Measurements from ENCODE around the gene FRMD5. TPM values are rescaled to one million over a fixed set of nuclear protein-coding genes. Genes with fewer than 3 reads are reported as not detected.

Gene FRMD5
- total RNA-seq, 4 donors from 2014 or later: 2.9 to 5.4 (median 3.8) TPM

GRCh38 chr15:44222478-44222877, 27.4 kb upstream of the FRMD5 start:
- no peak for DNase-seq (ENCODE audit: low spot score in 2 of 2)
- TF ChIP-seq POLR2A (IDR thresholded peaks at IDR 0.05): no peak
- no peak for TF ChIP-seq EP300 (IDR thresholded peaks at IDR 0.05)
- TF ChIP-seq, protein P1, sequence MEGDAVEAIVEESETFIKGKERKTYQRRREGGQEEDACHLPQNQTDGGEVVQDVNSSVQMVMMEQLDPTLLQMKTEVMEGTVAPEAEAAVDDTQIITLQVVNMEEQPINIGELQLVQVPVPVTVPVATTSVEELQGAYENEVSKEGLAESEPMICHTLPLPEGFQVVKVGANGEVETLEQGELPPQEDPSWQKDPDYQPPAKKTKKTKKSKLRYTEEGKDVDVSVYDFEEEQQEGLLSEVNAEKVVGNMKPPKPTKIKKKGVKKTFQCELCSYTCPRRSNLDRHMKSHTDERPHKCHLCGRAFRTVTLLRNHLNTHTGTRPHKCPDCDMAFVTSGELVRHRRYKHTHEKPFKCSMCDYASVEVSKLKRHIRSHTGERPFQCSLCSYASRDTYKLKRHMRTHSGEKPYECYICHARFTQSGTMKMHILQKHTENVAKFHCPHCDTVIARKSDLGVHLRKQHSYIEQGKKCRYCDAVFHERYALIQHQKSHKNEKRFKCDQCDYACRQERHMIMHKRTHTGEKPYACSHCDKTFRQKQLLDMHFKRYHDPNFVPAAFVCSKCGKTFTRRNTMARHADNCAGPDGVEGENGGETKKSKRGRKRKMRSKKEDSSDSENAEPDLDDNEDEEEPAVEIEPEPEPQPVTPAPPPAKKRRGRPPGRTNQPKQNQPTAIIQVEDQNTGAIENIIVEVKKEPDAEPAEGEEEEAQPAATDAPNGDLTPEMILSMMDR (IDR thresholded peaks at IDR 0.05): no peak
- Histone ChIP-seq H3K27me3 (no peaks in the 10 kb centered on the region), H3K4me3 (no peak overlapping the region), H3K9me3 (peaks cover 0 to 7% (median 0%) of the 10 kb centered on the region in 4 donors), H3K4me1 (peaks cover 0 to 4% (median 0%) of the 10 kb centered on the region in 4 donors), H3K27ac (no peak overlapping the region), H3K36me3 (no peaks in the 10 kb centered on the region)
- 10 to 31% methylated on average over 1 of the region's 1 CpG for WGBS, 2 donors

DNA sequence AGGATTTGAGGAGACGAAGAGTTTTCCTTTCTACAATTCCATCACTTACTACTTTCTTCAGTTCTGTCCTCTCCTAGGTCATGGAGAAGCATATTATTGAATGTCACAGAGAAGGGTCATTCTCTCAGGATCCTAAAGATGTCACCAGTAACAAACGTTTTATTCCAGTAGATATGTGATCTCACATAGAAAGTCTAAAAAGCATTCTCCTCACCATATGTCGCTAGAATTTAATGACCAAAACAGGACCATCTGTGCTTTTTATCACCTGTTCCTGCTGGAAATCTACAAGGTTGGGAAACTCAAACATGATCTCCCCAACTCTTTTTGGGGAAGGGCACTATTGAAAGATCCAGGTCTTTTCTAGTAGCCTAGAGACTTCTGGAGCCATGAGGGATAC, 24.0 kb upstream of the FRMD5 start:
- Histone ChIP-seq H3K9me3 (no peaks in the 10 kb centered on the region), H3K4me1 (peaks cover 0 to 4% (median 2%) of the 10 kb centered on the region in 4 donors), H3K4me3 (no peak overlapping the region), H3K36me3 (no peaks in the 10 kb centered on the region), H3K27me3 (no peaks in the 10 kb centered on the region), H3K27ac (no peak overlapping the region)
- DNase-seq (ENCODE audit: low spot score in 2 of 2): no peak
- TF ChIP-seq EP300 (IDR thresholded peaks at IDR 0.05) (no peak), POLR2A (IDR thresholded peaks at IDR 0.05) (no peak)
- TF ChIP-seq, protein P1 (IDR thresholded peaks at IDR 0.05): no peak
- WGBS, 2 donors: 68 to 73% methylated on average over 3 of the region's 3 CpGs

GRCh38 chr15:44216958-44217357, 21.9 kb upstream of the FRMD5 start:
- no peaks in the 10 kb centered on the region for H3K27me3 ChIP-seq
- WGBS, 2 donors: 85 to 91% methylated on average over 1 of the region's 1 CpG
- H3K9me3 ChIP-seq: no peaks in the 10 kb centered on the region
- H3K4me1 ChIP-seq: peaks cover 0 to 4% (median 2%) of the 10 kb centered on the region in 4 donors
- no peak for TF ChIP-seq POLR2A (IDR thresholded peaks at IDR 0.05)
- TF ChIP-seq, protein P1 (IDR thresholded peaks at IDR 0.05): no peak
- no peak overlapping the region for H3K4me3 ChIP-seq
- no peak for DNase-seq (ENCODE audit: low spot score in 2 of 2)
- no peaks in the 10 kb centered on the region for H3K36me3 ChIP-seq
- H3K27ac ChIP-seq: no peak overlapping the region

DNA sequence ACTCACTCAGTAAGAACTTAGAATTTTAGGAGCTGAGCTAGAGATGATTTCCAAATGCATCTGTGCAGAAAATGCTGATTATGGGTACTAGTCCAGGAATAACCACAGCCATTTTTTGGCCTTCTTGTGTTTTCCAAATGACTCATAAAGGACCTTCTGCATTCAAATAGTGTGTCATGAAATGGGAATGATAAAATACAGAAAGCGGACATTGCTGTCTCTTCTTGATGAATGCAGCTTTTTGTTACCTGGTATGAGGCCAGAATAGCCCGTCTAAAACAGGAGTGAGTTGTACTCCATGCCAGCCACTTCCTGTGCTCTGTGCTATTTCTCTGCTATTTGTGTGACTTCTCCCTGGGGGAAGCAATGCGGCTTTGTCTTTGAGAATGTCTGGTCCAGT, 20.5 kb upstream of the FRMD5 start:
- no peak for TF ChIP-seq EP300 (IDR thresholded peaks at IDR 0.05)
- TF ChIP-seq, protein P1 (IDR thresholded peaks at IDR 0.05): no peak
- no peak for TF ChIP-seq POLR2A (IDR thresholded peaks at IDR 0.05)
- 35% methylated on average over 3 of the region's 3 CpGs for WGBS, 2 donors
- no peak for DNase-seq (ENCODE audit: low spot score in 2 of 2)

GRCh38 chr15:44208956-44209355, 13.9 kb upstream of the FRMD5 start:
- TF ChIP-seq POLR2A (IDR thresholded peaks at IDR 0.05) (no peak), EP300 (IDR thresholded peaks at IDR 0.05) (no peak)
- TF ChIP-seq, protein P1 (IDR thresholded peaks at IDR 0.05): no peak
- Histone ChIP-seq H3K27ac (no peak overlapping the region), H3K27me3 (peaks cover 0 to 4% of the 10 kb centered on the region in 2 donors), H3K9me3 (no peaks in the 10 kb centered on the region), H3K4me1 (no peaks in the 10 kb centered on the region), H3K36me3 (no peaks in the 10 kb centered on the region), H3K4me3 (no peak overlapping the region)
- no peak for DNase-seq (ENCODE audit: low spot score in 2 of 2)
- WGBS, 2 donors: 85 to 92% methylated on average over 2 of the region's 2 CpGs

More for the DNA sequence above, 20.5 kb upstream of the FRMD5 start:
- Histone ChIP-seq H3K9me3 (no peaks in the 10 kb centered on the region), H3K27ac (no peak overlapping the region), H3K36me3 (no peaks in the 10 kb centered on the region), H3K4me3 (no peak overlapping the region), H3K27me3 (no peaks in the 10 kb centered on the region), H3K4me1 (peaks cover 0 to 4% (median 2%) of the 10 kb centered on the region in 4 donors)
